Activated T-helper 1 cell treated with anti-CD3 and anti-CD28 coated beads, Interleukin-12 subunit alpha, Interleukin-12 subunit beta, Interleukin-2, Interleukin-4 antibody, amounts not matched to agents 30 ng/mL and 10 ng/mL and 1 ng/mL, durations not matched to agents 14 hours and 24 hours and 36 hours (primary cell): ENCODE data around the gene TYW5. TPM values are rescaled to one million over a fixed set of nuclear protein-coding genes. Genes with fewer than 3 reads are reported as not detected.

Experiments
- DNase-seq: peaks from one replicate; pipeline ENCODE4 v3.0.0; 2021; ENCODE audit warnings: low spot score
- H3K27ac Mint-ChIP-seq: one replicate; pipeline ENCODE4 v1.8.0; 2021; ENCODE audit warnings: mild to moderate bottlenecking, mixed read lengths
- H3K27me3 Mint-ChIP-seq: one replicate; pipeline ENCODE4 v1.8.0; 2022; ENCODE audit warnings: mild to moderate bottlenecking, moderate library complexity, mixed read lengths; ENCODE audit not compliant: insufficient read depth
- H3K36me3 Mint-ChIP-seq: one replicate; pipeline ENCODE4 v1.8.0; 2021; ENCODE audit warnings: low read depth, mixed read lengths
- H3K4me1 Mint-ChIP-seq: one replicate; pipeline ENCODE4 v1.8.0; 2021; ENCODE audit warnings: low read depth, mixed read lengths
- H3K4me3 Mint-ChIP-seq: one replicate; pipeline ENCODE4 v1.8.0; 2021; ENCODE audit warnings: mild to moderate bottlenecking, moderate library complexity, mixed read lengths
- H3K9me3 Mint-ChIP-seq: one replicate; pipeline ENCODE4 v1.8.0; 2021; ENCODE audit warnings: mixed read lengths
- intact Hi-C: fragments of 100-400 bp; cut with micrococcal nuclease; formaldehyde crosslinking; loops from one replicate; pipeline ENCODE4 v1.15.1; 2024
- total RNA-seq: library from RNA; stranded (reverse); gene quantifications from 2 replicates; pipeline ENCODE4 v1.2.3, GENCODE V29; 2022

TYW5 gene
- 11.7 and 13.9 TPM in 2 replicates for total RNA-seq

- Mint-ChIP-seq H3K27me3 (no peaks in the 10 kb centered on the region), H3K4me1 (peaks cover 63% of the 10 kb centered on the region)
These were observed at the start of gene TYW5, which contains the start of gene MAIP1 for GRCh38 chr2:199955339-199956061. TSS of gene TYW5 (minus strand) at chr2:199955491. CDS start at chr2:199955470, 21 bp downstream. TSS of gene MAIP1 (plus strand) at chr2:199955582. CDS start at chr2:199955799, 217 bp downstream.

GRCh38 chr2:200003444-200003843 is 48.2 kb upstream of the TYW5 start:
- Mint-ChIP-seq H3K27me3 (peaks cover 11% of the 10 kb centered on the region), H3K4me3 (no peak overlapping the region), H3K36me3 (no peaks in the 10 kb centered on the region)

More at GRCh38 chr2:199955339-199956061, at the start of gene TYW5, which contains the start of gene MAIP1:
- intact Hi-C loops: loop anchor here (1.0 to 5.0 kb wide), 9 partner anchors 23 to 907 kb away; partner anchors contain the start of genes BZW1, C2orf69, CLK1 and FTCDNL1
- peak within 1 kb of the TSS; percentile 93 for H3K27ac Mint-ChIP-seq
- H3K9me3 Mint-ChIP-seq: no peaks in the 10 kb centered on the region
- peak; percentile 73 for DNase-seq
- H3K4me3 Mint-ChIP-seq: peak within 1 kb of the TSS; percentile 99
- peaks cover 33% of the 10 kb centered on the region for H3K36me3 Mint-ChIP-seq

GRCh38 chr2:200000444-200001163 is 45.3 kb upstream of the TYW5 start:
- H3K4me3 Mint-ChIP-seq: no peak overlapping the region
- H3K9me3 Mint-ChIP-seq: no peaks in the 10 kb centered on the region
- no peak overlapping the region for H3K27ac Mint-ChIP-seq
- no peaks in the 10 kb centered on the region for H3K4me1 Mint-ChIP-seq
- H3K27me3 Mint-ChIP-seq: peaks cover 8% of the 10 kb centered on the region
- H3K36me3 Mint-ChIP-seq: no peaks in the 10 kb centered on the region
- intact Hi-C loops: no loop called here
- DNase-seq: no peak

More at GRCh38 chr2:200003444-200003843, 48.2 kb upstream of the TYW5 start:
- Mint-ChIP-seq H3K9me3 (no peaks in the 10 kb centered on the region), H3K27ac (no peak overlapping the region), H3K4me1 (no peaks in the 10 kb centered on the region)
- intact Hi-C loops: no loop called here
- no peak for DNase-seq

GRCh38 chr2:199999166-199999565 is 43.9 kb upstream of the TYW5 start:
- H3K4me1 Mint-ChIP-seq: no peaks in the 10 kb centered on the region
- H3K27ac Mint-ChIP-seq: no peak overlapping the region
- H3K4me3 Mint-ChIP-seq: no peak overlapping the region
- no peak for DNase-seq
- H3K36me3 Mint-ChIP-seq: no peaks in the 10 kb centered on the region
- peaks cover 3% of the 10 kb centered on the region for H3K27me3 Mint-ChIP-seq
- intact Hi-C loops: no loop called here
- no peaks in the 10 kb centered on the region for H3K9me3 Mint-ChIP-seq

- Mint-ChIP-seq H3K4me3 (no peak overlapping the region), H3K36me3 (no peaks in the 10 kb centered on the region), H3K9me3 (no peaks in the 10 kb centered on the region), H3K4me1 (no peaks in the 10 kb centered on the region), H3K27me3 (peaks cover 3% of the 10 kb centered on the region), H3K27ac (no peak overlapping the region)
- no peak for DNase-seq
- intact Hi-C loops: no loop called here
These were observed 42.0 kb upstream of the TYW5 start for GRCh38 chr2:199997296-199997695.

GRCh38 chr2:199994896-199995295 is 39.6 kb upstream of the TYW5 start:
- DNase-seq: no peak
- H3K36me3 Mint-ChIP-seq: no peaks in the 10 kb centered on the region
- intact Hi-C loops: no loop called here
- no peaks in the 10 kb centered on the region for H3K9me3 Mint-ChIP-seq
- peaks cover 3% of the 10 kb centered on the region for H3K27me3 Mint-ChIP-seq
- H3K4me1 Mint-ChIP-seq: no peaks in the 10 kb centered on the region
- no peak overlapping the region for H3K4me3 Mint-ChIP-seq
- H3K27ac Mint-ChIP-seq: no peak overlapping the region

- H3K36me3 Mint-ChIP-seq: no peaks in the 10 kb centered on the region
- H3K27me3 Mint-ChIP-seq: peaks cover 3% of the 10 kb centered on the region
- no peak for DNase-seq
- H3K9me3 Mint-ChIP-seq: no peaks in the 10 kb centered on the region
- no peaks in the 10 kb centered on the region for H3K4me1 Mint-ChIP-seq
- no peak overlapping the region for H3K27ac Mint-ChIP-seq
- intact Hi-C loops: no loop called here
- no peak overlapping the region for H3K4me3 Mint-ChIP-seq
These were observed 39.1 kb upstream of the TYW5 start for GRCh38 chr2:199994371-199994770.

- intact Hi-C loops: no loop called here
- H3K4me1 Mint-ChIP-seq: no peaks in the 10 kb centered on the region
- peaks cover 3% of the 10 kb centered on the region for H3K27me3 Mint-ChIP-seq
- no peak overlapping the region for H3K27ac Mint-ChIP-seq
- H3K4me3 Mint-ChIP-seq: no peak overlapping the region
- H3K36me3 Mint-ChIP-seq: no peaks in the 10 kb centered on the region
- no peaks in the 10 kb centered on the region for H3K9me3 Mint-ChIP-seq
- no peak for DNase-seq
These were observed 37.0 kb upstream of the TYW5 start for GRCh38 chr2:199992296-199992695.

- no peak for DNase-seq
- Mint-ChIP-seq H3K36me3 (no peaks in the 10 kb centered on the region), H3K9me3 (no peaks in the 10 kb centered on the region), H3K4me3 (no peak overlapping the region), H3K27ac (no peak overlapping the region), H3K27me3 (peaks cover 3% of the 10 kb centered on the region), H3K4me1 (no peaks in the 10 kb centered on the region)
- intact Hi-C loops: no loop called here
These were observed 36.4 kb upstream of the TYW5 start for GRCh38 chr2:199991691-199992090.

GRCh38 chr2:199989822-199990221 is 34.5 kb upstream of the TYW5 start:
- DNase-seq: no peak
- Mint-ChIP-seq H3K4me1 (peaks cover 5% of the 10 kb centered on the region), H3K36me3 (no peaks in the 10 kb centered on the region), H3K27ac (no peak overlapping the region), H3K9me3 (no peaks in the 10 kb centered on the region), H3K27me3 (peaks cover 3% of the 10 kb centered on the region), H3K4me3 (no peak overlapping the region)
- intact Hi-C loops: no loop called here

GRCh38 chr2:199988151-199988550 is 32.9 kb upstream of the TYW5 start:
- Mint-ChIP-seq H3K4me1 (peaks cover 5% of the 10 kb centered on the region), H3K4me3 (no peak overlapping the region), H3K36me3 (peaks cover 1% of the 10 kb centered on the region), H3K27ac (no peak overlapping the region), H3K27me3 (peaks cover 3% of the 10 kb centered on the region), H3K9me3 (no peaks in the 10 kb centered on the region)
- intact Hi-C loops: no loop called here
- DNase-seq: no peak

- no peak for DNase-seq
- Mint-ChIP-seq H3K27me3 (peaks cover under 1% of the 10 kb centered on the region), H3K36me3 (peaks cover 1% of the 10 kb centered on the region), H3K9me3 (no peaks in the 10 kb centered on the region), H3K4me3 (no peak overlapping the region), H3K4me1 (peaks cover 5% of the 10 kb centered on the region), H3K27ac (no peak overlapping the region)
- intact Hi-C loops: no loop called here
These were observed 32.3 kb upstream of the TYW5 start for GRCh38 chr2:199987586-199987985.

- peaks cover 5% of the 10 kb centered on the region for H3K4me1 Mint-ChIP-seq
- intact Hi-C loops: no loop called here
These were observed 30.4 kb upstream of the TYW5 start for GRCh38 chr2:199985625-199986207.

More at GRCh38 chr2:199985625-199986207, 30.4 kb upstream of the TYW5 start:
- no peaks in the 10 kb centered on the region for H3K9me3 Mint-ChIP-seq
- peak; percentile 40 for DNase-seq
- no peaks in the 10 kb centered on the region for H3K27me3 Mint-ChIP-seq
- no peak overlapping the region for H3K4me3 Mint-ChIP-seq
- H3K36me3 Mint-ChIP-seq: peaks cover 1% of the 10 kb centered on the region
- peak overlapping the region; percentile 36 for H3K27ac Mint-ChIP-seq
